HG02798 (cell line): Measurements from ENCODE around the gene CFAP161.

ENCODE experiments used
- ATAC-seq: cut with Tn5 transposase; IDR thresholded peaks from one replicate; pipeline ENCODE4 v1.9.1; 2021; ENCODE audit warnings: mild to moderate bottlenecking; ENCODE audit not compliant: unreplicated experiment, poor library complexity

Gene CFAP161

DNA sequence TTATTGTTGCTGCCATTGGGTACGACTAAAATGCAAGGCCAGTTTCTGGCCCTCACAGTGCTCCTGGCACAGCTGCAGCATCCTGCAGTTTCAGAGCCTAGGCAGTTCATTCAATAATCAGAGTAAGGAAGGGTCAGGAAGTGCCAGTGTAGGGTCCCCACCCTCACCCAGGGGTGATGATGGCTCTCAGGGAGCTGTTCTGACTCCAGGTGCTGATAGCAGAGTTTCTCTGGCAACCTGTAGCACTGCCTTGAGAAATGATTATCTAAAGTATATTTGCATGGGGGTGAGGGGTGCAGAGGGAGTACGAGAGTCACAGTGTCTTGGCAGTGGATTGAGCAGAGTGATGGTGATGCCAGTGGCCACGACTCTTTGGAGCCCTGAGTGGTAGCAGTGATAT, 47.1 kb downstream of the CFAP161 start:
- no peak for ATAC-seq

DNA sequence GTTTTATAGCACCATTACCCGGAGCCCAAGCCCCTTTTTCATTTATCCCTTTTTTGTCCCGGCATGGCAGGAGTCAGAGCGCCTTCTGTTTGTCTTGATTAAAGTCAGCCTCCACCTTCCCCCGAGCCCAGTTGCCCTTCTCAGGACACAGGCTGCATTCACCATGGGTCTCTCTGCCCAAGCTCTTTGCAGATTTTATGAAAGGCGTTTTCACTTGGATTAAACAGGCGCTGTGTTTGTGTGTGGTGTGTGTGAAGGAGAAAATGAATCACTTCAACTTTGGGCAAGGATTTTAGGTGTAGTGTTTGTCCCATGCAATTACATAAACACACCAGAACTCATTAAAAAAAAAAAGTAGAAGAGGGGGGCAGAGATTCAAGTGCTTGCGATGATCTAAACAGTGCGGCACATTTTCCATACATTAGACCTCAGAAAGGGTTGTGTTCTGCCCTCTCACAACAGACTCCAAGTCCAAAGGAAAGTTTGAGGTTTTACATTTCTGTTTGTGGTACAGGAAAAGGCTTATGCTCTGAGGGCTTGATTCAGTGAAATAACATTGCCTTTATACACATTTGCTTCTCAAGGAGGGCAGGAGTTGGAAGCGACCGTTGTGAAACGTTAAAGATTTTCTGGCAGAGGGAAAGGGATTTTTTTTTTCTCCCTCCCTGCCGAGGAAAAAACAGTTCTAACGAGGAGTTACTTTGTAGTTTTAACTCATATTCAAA, 48.1 kb downstream of the CFAP161 start:
- ATAC-seq, result no peak

DNA sequence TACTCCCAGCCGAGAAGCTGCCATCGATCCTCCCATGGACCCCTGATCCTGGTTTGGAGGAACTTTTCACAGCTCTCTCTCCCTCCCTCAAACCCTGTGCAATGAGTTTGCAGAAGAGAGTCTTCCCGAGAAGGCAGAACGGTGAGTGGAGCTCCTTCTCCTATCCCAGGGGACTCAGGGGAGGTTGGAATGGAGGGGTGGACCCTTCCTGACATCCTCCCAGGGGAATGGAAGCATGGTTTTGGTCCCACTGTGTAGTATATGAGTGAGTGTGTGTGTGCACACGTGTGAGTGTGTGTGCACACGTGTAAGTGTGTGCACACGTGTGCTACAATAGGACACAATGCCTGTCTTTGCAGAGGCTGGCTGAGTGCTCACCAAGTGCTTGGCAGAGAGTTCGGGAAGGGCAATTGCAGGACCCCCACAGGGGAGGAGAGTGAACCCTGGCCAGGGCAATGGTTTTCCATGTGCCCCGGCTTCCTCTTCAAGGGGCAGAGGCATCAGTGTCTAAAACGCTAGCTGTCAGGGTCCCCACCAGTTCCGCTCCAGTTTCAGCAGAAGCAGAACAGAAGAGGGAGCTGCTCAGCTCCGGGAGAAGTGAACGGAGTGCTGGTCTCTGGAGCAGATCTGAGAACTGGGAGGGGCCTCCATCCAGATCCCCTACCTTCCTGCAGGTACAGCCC, 48.8 kb downstream of the CFAP161 start:
- no peak for ATAC-seq

DNA sequence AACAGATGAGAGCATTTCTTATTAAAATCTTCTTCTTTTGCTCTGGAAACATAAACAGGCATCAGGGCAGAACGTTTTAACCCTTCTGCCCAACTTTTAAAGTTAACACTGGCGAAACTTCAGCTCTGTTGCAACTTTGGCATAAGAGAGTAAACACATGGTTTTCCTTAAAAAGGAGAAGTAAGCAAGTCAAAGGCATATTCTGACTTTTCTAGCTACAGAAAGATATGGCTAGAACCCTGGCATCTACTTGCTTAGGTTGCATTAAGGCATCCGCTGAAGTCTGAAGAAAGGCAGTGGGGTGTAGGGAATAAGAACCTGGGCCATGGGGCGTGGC, 49.3 kb downstream of the CFAP161 start:
- no peak for ATAC-seq

DNA sequence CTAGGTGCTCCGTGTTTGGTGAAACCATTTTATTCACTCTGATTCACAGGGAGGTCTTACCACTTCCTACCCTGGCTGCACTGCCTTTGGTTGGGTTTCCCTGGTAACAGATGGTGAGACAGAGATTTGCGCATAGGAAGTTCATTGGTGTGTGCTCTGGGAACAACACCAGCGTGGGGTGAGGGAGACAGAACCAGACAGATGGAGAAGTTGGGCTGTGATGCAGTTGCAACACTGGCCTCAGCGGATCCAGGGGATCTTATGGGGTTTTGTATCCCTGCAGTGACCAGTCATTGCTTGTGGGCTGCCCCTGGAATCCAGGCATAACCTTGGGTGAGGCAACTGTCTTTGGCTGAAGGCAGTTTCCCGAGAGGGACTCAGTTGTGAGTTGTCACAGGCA, 50.1 kb downstream of the CFAP161 start:
- ATAC-seq, result no peak

DNA sequence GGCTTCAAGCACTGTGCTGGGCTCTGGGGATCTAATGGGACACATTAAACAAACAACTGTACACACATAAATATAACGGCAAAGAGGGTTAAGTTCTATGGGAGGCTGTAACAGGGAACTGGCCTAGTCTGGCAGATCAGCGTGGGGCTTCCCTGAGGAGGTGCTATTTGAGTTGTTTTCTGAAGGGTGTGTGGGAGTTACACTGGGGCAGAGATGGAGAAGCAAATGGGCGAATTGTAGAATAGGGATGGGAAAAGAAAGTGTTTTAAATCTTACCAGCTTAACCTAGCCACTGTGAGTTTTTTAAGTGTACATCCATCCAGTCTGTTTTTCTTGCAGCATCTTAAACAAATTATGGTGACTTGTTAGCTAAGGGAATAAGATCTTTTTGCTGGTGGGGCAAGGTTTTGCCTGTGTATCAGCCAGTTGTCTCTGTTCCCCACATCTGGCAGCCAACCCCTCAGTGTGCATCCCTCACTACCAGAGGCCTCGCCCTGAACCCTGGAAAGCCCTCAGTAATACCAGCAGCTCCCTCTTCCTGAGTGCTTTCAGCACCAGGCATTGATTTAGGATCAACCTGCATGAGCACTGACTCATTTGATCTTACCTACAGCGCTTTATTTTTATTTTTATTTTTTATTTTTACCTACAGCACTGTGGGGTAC, 51.7 kb downstream of the CFAP161 start:
- ATAC-seq, result no peak

DNA sequence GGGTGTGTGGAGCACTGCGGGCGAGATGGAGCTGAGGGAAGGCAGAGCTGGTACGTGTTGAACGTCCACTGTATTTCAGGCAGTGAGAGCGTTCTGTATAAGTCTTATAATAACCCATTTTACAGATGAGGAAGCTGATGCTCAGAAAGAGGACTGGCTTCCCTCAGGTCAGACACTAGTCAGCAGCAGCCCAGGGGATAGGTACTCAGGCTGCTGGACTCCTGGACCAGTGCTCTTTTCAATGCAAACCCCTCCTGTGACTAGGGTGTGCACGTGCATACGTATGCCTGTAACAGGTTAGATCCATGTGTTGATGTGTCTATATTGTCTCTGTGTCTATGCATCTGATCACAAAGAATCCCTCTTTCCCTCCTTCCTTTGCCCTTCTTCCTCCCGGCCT, 54.3 kb downstream of the CFAP161 start:
- ATAC-seq, result no peak

DNA sequence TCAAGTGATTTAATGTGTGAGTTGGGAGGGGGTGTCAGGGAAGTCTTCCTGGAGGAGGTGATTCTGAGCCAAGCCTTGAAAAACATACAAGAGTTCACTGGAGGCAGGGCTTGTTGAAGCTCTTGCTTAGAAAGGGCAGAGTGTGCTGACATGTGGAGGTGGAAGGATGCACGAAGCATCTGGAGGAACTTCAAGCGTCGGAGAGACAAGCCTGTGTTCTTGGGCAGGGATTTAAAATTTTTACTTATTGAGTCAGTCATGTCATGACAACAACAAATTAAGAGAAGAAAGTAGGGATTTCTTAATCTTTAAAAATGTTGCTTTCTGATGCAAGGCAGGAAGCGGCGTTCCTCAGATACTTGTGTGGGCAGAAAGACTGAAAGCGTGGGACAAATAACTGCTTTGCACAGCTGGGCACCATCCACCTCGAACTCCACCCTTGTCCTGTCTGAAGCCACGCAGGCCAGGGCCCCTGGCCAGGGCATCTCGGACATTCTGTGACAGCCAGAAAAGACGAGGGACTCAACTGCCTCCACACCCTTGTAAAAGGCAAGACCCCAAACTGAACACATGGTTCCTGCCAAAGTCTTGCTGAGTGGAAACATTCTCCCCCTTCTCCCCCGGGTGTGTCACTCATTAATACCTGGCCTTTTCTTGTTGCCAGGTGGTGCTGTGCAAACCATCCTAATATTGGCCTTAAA, 55.7 kb downstream of the CFAP161 start:
- ATAC-seq, result no peak

DNA sequence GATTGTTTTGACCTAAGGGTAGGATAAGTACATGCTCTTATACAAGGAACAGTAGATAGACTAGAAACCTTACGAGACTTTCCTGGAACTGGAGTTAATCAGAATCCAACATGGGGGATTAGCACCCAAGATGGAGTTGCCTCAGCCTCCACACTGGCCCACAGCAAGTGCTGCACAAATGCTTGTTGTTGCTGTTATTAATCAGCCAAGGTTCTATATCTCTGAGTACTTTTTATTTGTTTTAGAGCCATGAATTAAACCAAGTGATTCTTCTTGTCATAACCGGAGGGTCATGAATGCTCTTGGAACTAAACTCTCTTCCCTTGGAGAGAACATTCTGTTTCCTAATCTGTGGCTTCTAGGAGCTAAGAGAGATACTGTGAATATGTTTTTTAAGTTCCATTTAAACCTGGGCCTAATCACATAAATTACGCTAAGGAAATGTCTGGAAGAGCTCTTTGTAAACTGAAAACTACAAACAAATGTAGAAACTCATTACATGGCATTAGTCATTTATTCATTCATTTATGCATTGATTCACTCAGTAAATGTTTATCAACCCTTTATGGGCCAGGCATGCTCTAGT, 56.9 kb downstream of the CFAP161 start:
- ATAC-seq, result no peak

DNA sequence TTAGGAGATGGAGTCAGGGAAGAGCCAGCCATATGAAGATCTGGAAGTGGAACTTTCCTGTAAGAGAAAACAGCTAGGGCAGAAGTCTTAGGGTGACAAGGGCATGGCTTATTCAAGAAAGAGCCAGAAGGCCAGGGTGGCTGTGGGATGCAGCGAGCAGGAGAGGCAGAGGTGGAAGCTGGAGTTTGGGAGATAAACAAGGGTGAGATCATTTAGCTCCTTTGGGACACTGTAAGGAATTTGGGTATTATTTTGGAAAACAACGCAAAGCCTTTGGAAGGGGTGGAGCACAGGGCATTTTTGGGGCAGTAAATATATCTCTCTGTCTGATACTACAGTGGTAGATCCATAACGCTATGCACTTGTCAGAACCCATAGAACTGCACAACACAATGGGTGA, 57.6 kb downstream of the CFAP161 start:
- ATAC-seq, result no peak

DNA sequence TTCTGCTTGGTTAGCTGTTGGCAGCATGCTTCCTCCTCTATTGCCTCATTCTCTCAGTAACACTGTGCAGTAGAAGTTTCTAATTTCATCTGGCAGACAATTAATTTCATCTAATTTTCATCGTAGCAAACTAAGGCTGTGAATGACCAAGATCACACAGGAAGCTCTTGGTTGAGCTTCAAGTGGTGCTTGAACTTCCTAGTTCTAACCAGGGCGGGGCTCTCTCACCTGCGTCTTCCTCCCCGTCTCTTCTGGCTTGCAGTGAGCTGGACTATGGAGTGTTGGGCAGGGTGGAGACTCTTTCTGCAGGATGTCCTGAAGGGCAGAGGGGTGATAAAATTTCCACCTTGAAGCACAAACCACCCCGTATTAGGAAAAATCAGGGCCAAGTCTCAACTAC, 60.7 kb downstream of the CFAP161 start:
- no peak for ATAC-seq

DNA sequence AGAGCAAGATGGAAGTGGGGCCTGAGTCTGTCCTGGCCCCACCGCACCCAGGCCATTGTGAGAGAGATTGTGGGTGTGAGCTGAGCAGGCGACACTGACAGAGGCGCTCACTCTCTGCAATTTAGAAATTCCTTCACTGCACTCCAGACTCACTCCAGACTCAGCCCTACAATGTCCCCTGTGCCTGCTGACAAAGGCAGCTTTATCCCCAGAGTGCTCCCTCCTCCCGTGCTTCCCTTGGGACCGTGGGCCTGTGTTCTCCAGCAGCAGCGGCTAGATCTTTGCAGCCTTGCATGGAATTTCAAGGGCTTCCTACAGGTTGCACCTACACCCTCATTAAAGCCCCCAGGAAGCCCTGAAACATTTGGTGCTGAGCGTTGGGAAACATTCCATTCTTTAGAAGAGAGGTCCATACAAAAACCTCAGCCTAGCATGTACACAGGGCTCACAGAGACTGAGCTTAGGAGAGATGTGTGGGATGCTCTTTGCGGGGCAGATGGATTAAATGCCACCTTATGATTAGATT, 61.3 kb downstream of the CFAP161 start:
- no peak for ATAC-seq

DNA sequence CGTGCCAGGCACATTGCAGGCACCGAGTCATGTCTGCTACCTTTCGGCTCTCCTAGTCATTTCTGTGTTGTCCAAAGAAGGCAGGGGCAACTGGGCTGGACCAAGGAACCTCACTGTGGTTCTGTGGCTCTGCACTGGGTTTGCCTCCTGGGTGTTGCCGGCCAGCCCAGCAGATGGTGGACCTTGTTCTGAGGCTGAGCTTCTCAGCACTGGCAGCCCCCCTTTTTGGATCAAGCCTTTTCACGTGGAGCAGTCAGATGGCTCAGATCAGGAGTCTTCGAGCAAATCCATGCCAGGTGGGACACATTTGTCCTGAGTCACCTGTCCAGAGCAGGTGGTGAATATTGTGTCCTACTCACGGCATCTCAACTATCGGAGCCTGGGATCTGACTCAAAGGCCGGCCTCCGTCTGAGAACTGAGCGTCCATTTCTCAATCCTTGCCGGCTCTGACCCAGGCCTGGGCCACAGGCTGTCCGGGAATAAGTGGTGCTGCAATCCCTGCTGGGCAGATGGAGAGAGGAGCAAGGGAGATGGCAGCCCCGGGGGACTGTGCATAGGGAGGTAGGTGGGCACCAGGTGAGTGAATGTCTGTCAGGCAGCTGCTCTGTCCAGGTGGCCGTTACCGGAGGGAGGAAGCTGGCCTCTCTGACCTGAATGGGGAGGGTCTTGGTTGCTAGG, 62.6 kb downstream of the CFAP161 start, which contains the start of gene IL16:
Gene IL16, plus strand, starts transcription at position 304 of the 679 bp plus-strand sequence. CDS start 28,521 bp downstream, outside the sequence.
- ATAC-seq, result no peak

DNA sequence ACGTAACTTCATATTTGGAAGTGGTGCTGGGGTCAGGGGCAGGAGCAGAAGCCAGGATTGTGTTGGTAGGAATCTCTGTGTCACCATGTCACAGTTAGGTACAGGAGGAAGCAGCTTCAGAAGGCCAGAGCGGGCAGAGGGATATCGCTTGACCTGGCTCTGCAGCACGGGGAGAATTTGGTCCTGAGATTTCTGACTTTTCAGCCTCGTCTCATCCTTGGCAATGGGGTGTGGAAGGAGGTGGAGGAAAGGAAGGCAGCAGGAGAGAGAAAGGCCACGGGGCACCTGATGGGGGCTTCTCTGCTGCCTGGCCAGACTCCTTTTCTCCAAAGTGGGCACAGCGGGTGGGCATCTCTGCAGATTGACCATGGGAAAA, 63.2 kb downstream of the CFAP161 start:
- no peak for ATAC-seq

DNA sequence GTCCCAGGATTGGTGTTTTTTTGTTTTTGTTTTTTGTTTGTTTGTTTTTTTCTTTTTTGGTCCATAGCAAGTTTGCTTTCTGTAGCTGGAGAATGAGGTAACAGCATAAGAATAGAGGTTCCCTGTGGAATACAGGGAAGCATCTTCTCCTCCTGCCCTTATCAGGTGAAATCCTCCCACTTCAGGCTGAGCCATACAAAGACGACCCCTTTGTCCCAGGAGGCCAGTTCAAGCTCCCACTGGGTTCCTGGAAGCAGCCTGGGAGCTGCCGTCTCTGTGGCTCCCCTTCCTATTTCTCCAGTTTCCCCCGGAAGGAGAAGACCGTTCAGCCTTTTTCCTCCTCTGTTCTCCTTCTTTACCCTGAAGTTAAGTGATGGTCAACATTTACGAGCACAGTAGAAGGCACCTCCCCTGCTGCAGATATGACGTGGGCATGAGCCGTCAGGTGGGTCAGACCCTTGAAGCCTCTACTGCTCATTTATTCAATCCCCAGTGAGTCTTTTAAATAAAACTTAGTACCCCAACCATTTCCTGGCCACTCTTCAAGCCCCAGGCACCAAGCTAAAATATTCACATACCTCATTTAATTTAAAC, 63.7 kb downstream of the CFAP161 start:
- ATAC-seq, result no peak
